ENCODE data around the gene SLC47A2. TPM values are rescaled to one million over a fixed set of nuclear protein-coding genes. Genes with fewer than 3 reads are reported as not detected.

The SLC47A2 gene
- total RNA-seq, 4 donors from 2014 or later, result 0.27 to 1.1 (median 0.32) TPM; not detected in 1

DNA sequence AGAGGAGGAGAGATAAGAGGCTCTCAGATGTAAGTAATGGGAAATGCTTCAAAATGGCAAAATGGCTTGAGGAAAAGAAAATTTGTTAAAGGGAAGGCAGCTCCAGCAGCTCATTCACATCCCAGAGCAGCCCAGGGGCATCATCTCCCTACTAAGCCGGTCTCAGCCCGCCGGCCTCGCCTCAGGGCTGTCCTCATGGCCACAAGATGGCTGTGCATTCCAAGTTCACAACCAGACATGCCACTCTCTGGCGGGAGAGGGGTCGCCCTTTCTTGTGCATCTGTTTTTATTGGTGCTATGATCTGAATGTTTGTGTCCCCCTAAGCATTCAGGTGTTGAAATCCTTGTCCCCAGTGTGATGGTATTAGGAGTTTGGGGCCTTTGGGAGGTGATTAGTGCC is 13.5 kb upstream of the SLC47A2 start:
- no peaks in the 10 kb centered on the region for H3K36me3 ChIP-seq
- intact Hi-C loops (cut with DNase I; ENCODE audit: low total_unique reads), result loop anchor here (5.0 kb wide), 1 partner anchor 83 kb away; the partner anchor contains the start of gene ALDH3A2
- WGBS, 2 donors (ENCODE audit: low coverage in 1 of 2), result 87% methylated on average over 6 of the region's 6 CpGs; no CpG with 5 or more reads in 1 of the 2 donors
- H3K27ac ChIP-seq, result no peak overlapping the region
- peaks cover 21 to 53% (median 30%) of the 10 kb centered on the region in 4 donors for H3K4me1 ChIP-seq
- no peaks in the 10 kb centered on the region for H3K27me3 ChIP-seq
- DNase-seq, result no peak
- no peaks in the 10 kb centered on the region for H3K9me3 ChIP-seq
- TF ChIP-seq POLR2A (IDR thresholded peaks at IDR 0.05) (no peak), POLR2AphosphoS5 (IDR thresholded peaks at IDR 0.05) (no peak), EP300 (IDR thresholded peaks at IDR 0.05; ENCODE audit: low read depth) (no peak)
- TF ChIP-seq, protein P1, sequence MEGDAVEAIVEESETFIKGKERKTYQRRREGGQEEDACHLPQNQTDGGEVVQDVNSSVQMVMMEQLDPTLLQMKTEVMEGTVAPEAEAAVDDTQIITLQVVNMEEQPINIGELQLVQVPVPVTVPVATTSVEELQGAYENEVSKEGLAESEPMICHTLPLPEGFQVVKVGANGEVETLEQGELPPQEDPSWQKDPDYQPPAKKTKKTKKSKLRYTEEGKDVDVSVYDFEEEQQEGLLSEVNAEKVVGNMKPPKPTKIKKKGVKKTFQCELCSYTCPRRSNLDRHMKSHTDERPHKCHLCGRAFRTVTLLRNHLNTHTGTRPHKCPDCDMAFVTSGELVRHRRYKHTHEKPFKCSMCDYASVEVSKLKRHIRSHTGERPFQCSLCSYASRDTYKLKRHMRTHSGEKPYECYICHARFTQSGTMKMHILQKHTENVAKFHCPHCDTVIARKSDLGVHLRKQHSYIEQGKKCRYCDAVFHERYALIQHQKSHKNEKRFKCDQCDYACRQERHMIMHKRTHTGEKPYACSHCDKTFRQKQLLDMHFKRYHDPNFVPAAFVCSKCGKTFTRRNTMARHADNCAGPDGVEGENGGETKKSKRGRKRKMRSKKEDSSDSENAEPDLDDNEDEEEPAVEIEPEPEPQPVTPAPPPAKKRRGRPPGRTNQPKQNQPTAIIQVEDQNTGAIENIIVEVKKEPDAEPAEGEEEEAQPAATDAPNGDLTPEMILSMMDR (IDR thresholded peaks at IDR 0.05), result no peak
- no peak overlapping the region for H3K4me3 ChIP-seq
- in situ Hi-C loops (cut with MboI; ENCODE audit: low pct_ligation_motif_present in 1 of 4, low pct_unique_long_range_greater_than_20kb in 1 of 4, low sequenced_read_pairs in 3 of 4), result loop anchor here in 1 of 4 donors (10.0 kb wide), 1 partner anchor 55 kb away; no protein-coding TSS in a partner anchor

GRCh38 chr17:19728084-19728495 is 11.7 kb upstream of the SLC47A2 start:
- WGBS, 2 donors (ENCODE audit: low coverage in 1 of 2), result 0 to 22% methylated on average over 1 to 7 of the region's 7 CpGs
- no peaks in the 10 kb centered on the region for H3K36me3 ChIP-seq
- H3K4me1 ChIP-seq, result peaks cover 25 to 50% (median 36%) of the 10 kb centered on the region in 4 donors
- in situ Hi-C loops (cut with MboI; ENCODE audit: low pct_ligation_motif_present in 1 of 4, low pct_unique_long_range_greater_than_20kb in 1 of 4, low sequenced_read_pairs in 3 of 4) (no loop called here), intact Hi-C loops (cut with DNase I; ENCODE audit: low total_unique reads) (loop anchor here (5.0 kb wide), 1 partner anchor 81 kb away; the partner anchor contains the start of gene ALDH3A2)
- no peaks in the 10 kb centered on the region for H3K27me3 ChIP-seq
- no peak overlapping the region for H3K4me3 ChIP-seq
- H3K9me3 ChIP-seq, result no peaks in the 10 kb centered on the region
- H3K27ac ChIP-seq, result peak overlapping the region; percentile 84 to 95 (median 87)
- peak; percentile 69 to 81 (median 75) for TF ChIP-seq POLR2AphosphoS5 (IDR thresholded peaks at IDR 0.05)
- TF ChIP-seq POLR2A (IDR thresholded peaks at IDR 0.05), result no peak
- TF ChIP-seq, protein P1 (IDR thresholded peaks at IDR 0.05), result no peak
- no peak for TF ChIP-seq EP300 (IDR thresholded peaks at IDR 0.05; ENCODE audit: low read depth)
- DNase-seq, result peak; percentile 80

DNA sequence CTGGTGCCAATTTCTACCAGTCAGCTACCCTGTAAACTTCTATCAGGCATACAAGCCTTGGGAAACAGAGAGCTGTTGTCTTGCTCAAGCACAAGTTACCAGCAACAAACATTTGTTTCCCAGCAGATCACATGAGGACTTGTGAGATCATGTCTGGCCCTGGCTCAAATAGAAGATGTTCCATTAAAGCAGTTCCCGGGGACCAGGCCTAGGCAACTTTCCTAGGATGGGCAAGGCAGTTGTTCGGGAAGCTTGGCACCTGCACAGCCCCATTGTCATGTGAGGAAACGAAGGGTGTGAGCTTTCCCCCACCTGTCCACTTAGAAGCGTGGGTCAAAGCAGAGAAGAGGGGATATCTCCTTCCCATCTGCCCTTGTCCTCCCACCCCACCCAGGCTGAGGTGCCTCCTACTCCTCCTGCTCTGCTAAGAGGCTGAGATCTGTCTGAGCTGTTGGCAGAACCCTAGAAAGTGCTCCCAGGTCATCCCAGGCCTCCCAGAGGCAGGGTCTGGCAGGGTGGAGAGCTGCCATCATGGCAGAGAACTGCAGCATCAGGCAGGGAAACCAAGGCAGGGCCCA is 11.2 kb upstream of the SLC47A2 start:
- no peak overlapping the region for H3K4me3 ChIP-seq
- TF ChIP-seq, protein P1 (IDR thresholded peaks at IDR 0.05), result no peak
- TF ChIP-seq POLR2A (IDR thresholded peaks at IDR 0.05) (no peak), EP300 (IDR thresholded peaks at IDR 0.05; ENCODE audit: low read depth) (peak; percentile 74), POLR2AphosphoS5 (IDR thresholded peaks at IDR 0.05) (peak; percentile 52 to 67 (median 55))
- DNase-seq, result peak; percentile 41
- H3K27me3 ChIP-seq, result no peaks in the 10 kb centered on the region
- WGBS, 2 donors (ENCODE audit: low coverage in 1 of 2), result 19% methylated on average over 4 of the region's 4 CpGs; no CpG with 5 or more reads in 1 of the 2 donors
- no peaks in the 10 kb centered on the region for H3K36me3 ChIP-seq
- peaks cover 25 to 50% (median 36%) of the 10 kb centered on the region in 4 donors for H3K4me1 ChIP-seq
- intact Hi-C loops (cut with DNase I; ENCODE audit: low total_unique reads) (loop anchor here (5.0 kb wide), 1 partner anchor 80 kb away; the partner anchor contains the start of gene ALDH3A2), in situ Hi-C loops (cut with MboI; ENCODE audit: low pct_ligation_motif_present in 1 of 4, low pct_unique_long_range_greater_than_20kb in 1 of 4, low sequenced_read_pairs in 3 of 4) (no loop called here)
- peak overlapping the region; percentile 84 to 95 (median 87) for H3K27ac ChIP-seq
- no peaks in the 10 kb centered on the region for H3K9me3 ChIP-seq

- Histone ChIP-seq H3K27ac (peak overlapping the region; percentile 84 to 95 (median 87)), H3K9me3 (no peaks in the 10 kb centered on the region), H3K27me3 (no peaks in the 10 kb centered on the region), H3K4me3 (no peak overlapping the region), H3K4me1 (peaks cover 25 to 50% (median 36%) of the 10 kb centered on the region in 4 donors), H3K36me3 (no peaks in the 10 kb centered on the region)
- in situ Hi-C loops (cut with MboI; ENCODE audit: low pct_ligation_motif_present in 1 of 4, low pct_unique_long_range_greater_than_20kb in 1 of 4, low sequenced_read_pairs in 3 of 4), result no loop called here
- DNase-seq, result no peak
- WGBS, 2 donors (ENCODE audit: low coverage in 1 of 2), result 80 to 82% methylated on average over 6 to 7 of the region's 7 CpGs
- no peak for TF ChIP-seq POLR2AphosphoS5 (IDR thresholded peaks at IDR 0.05)
- TF ChIP-seq, protein P1 (IDR thresholded peaks at IDR 0.05), result no peak
- no peak for TF ChIP-seq POLR2A (IDR thresholded peaks at IDR 0.05)
- TF ChIP-seq EP300 (IDR thresholded peaks at IDR 0.05; ENCODE audit: low read depth), result no peak
- intact Hi-C loops (cut with DNase I; ENCODE audit: low total_unique reads), result loop anchor here (5.0 kb wide), 1 partner anchor 80 kb away; the partner anchor contains the start of gene ALDH3A2
These were observed 10.4 kb upstream of the SLC47A2 start for GRCh38 chr17:19726631-19727376.

Data from transverse colon (tissue), 4 donors.